HG03280 (cell line): ENCODE measurements around the gene PRRC2B.
"Not testable (repeated sequence)": the region's sequence is repeated elsewhere in the genome, so short reads cannot be mapped to it uniquely, and the experiment has no call there.

Source experiments
- ATAC-seq: cut with Tn5 transposase; IDR thresholded peaks from one replicate; pipeline ENCODE4 v1.9.1; 2021; ENCODE audit warnings: mild to moderate bottlenecking, moderate library complexity; ENCODE audit not compliant: unreplicated experiment

PRRC2B gene

DNA sequence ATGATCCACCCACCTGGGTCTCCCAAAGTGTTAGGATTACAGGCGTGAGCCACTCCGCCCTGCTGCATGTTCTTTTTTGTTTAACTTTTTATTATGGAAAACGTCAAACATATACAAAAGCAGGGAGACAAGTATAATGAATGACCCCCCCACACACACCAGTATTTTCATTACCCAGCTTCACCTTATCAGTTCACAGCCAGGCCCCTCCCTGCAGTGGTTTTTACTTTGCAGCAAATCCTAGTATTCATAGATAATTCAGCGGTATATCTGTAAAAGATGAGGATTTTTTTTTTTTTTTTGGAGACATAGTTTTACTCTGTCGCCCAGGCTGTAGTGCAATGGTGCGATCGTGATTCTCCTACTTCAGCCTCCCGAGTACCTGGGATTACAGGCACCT lies 111.1 kb downstream of the PRRC2B start:
- ATAC-seq = no peak

DNA sequence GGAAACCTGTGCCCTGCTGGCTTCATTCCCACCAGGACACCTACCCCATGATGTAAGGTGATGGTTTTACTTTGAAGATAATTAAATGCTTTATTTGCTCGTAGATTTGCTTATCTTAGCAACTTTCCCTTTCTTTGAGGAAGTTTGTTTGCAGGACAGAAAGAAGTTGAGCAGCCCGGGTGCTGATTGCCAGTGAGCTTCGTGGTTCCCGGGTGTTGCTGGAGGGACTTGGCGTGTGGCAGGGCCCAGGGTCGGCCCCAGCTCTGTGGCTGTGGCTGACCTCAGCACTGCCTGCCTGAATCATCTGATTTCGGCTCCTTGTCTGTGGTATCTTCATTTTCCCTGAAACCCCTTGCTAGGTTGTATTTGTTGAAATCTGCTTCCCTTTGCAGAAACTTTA lies 117.5 kb downstream of the PRRC2B start:
- ATAC-seq = no peak

DNA sequence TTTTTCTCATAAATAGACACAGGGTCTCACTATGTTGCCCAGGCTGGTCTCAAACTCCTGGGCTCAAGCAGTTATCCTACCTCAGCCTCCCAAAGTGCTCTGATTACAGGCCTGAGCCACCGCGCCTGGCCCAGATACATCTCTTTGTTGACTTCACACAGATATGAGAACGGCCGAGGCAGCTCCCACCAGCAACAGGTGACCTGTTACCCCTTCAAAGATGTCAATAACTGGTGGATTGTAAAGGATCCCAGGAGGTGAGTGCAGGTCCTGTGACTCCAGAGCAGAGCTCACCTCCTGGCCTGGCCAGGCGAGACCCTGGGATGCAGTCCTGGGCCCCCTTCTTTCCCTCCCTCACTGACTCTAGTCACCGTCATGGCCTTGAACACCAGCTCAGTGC lies 118.0 kb downstream of the PRRC2B start:
- ATAC-seq = no peak

DNA sequence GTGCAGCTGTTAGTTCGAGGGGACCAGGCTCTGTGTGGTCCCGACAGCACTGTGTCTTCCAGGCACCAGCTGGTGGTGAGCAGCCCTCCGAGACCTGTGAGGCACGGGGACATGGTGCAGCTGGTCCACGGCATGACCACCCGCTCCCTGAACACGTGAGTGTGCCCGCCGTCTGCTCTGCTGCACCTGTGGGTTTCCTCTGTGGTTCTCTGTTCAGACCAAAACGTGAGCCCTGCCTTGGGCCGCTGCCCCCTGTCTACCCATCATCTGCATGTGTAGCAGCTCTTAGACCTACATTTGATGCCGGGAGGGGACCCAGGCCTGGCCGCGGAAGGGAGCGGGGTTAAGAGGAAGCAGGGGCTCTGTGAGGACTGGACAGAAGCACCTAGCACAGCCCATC lies 119.3 kb downstream of the PRRC2B start:
- ATAC-seq = no peak

DNA sequence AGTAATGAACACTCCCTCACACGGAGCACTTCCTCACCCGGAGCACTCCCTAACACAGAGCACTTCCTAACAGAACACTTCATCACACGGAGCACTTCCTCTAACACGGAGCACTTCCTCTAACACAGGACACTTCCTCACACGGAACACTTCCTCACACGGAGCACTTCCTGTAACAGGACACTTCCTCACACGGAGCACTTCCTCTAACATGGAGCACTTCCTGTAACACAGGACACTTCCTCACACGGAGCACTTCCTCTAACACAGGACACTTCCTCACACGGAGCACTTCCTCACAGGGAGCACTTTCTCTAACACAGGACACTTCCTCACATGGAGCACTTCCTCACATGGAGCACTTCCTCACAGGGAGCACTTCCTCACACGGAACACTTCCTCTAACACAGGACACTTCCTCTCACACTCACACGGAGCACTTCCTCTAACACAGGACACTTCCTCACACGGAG lies 121.7 kb downstream of the PRRC2B start:
- not testable (repeated sequence) for ATAC-seq

DNA sequence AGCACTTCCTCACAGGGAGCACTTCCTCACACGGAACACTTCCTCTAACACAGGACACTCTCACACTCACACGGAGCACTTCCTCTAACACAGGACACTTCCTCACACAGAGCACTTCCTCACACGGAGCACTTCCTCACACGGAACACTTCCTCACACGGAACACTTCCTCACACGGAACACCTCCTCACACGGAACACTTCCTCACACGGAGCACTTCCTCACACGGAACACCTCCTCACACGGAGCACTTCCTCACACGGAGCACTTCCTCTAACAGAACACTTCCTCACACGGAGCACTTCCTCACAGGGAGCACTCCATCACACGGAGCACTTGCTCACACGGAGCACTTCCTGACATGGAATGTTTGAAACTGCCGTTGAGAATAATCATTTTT lies 122.2 kb downstream of the PRRC2B start:
- ATAC-seq = no peak

DNA sequence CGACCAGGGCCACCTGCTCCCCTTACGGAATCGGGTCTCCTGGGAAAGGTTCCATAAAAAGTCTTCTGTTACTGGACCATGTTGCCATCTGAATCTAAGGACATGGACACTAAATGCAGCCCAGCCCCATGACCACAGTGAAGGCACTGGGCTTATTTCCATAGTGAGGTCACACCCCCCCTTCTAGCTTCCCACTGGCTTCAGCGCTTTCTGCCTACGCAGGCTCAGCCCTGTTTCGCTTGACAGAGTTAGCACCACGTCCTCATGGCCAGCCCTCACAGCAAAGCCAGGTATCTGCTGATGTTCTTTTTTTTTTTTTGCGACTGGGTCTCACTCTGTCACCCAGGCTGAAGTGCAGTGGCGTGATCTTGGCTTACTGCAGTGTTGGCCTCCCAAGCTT lies 123.0 kb downstream of the PRRC2B start:
- no peak for ATAC-seq

DNA sequence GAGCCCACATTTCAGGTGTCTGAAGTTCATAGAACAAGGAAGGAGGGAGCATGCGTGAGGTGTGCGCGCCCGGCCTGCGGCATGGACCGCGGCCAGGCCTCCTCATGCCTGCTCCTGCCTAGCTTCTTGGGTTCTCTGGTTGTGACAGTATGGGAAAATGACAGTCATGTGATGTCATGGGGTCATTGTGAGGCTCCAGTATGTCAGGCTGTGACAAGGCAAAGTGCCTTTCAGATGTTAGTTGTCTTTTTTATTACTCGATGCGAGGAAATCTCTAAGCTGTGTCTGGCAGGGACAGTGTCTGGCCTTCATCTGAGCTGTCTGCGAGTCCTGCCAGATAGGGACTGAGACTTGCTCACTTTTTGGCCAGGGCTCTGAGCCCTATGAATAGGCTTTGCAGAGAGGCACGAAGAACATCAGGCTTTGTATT lies 123.9 kb downstream of the PRRC2B start:
- no peak for ATAC-seq

DNA sequence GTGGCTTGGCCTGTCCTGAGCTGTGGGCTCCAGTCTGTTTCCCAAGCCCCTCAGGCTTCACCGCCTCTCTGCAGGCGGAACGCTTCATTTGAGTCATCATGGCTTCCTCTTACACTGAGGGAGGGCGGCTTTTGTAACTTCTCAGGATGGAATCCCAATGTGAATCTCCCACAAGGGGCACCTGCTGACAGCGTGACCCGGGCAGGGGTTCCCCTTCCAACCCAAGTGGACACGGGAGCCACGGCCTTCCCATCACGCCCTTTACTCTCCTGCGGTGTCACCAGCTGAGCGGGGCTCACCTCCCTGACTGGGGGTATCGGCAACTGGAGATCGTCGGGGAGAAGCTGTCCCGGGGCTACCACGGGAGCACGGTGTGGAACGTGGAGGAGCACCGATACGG lies 124.7 kb downstream of the PRRC2B start:
- ATAC-seq = no peak

DNA sequence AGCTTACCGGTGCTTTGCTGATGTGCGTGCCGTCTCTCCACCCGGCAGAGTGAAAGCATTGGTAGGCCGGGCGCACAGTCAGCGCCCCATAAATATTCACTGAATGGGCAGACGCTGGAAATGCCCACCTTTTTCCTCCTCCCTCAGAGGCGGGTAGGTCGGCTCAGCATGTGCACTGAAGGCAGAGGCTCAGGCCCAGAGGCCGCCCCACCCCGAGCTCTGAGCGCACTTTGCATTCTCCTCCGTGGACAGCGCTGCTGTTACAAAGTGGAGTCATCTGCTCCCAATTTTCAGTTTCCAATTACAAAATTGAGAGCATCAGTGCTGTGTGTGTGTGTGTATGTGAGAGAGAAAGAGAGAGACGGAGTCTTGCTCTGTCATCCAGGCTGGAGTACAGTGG lies 126.6 kb downstream of the PRRC2B start:
- ATAC-seq = no peak

DNA sequence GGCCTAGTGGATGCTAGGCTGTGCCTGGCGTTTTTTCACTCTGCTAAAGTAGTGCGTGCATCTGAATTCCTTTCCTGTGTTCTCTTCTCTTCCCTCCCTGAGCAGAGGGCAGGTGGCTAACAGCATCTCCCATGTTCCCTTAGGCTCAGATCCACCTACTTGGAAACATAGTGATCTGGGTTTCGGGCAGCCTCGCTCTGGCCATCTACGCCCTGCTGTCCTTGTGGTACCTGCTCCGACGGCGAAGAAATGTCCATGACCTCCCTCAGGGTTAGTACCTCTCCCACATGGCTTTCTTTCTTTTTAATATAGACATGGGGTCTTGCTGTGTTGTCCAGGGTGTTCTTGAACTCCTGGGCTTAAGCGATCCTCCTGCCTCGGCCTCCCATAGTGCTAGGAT lies 127.3 kb downstream of the PRRC2B start:
- ATAC-seq = no peak

DNA sequence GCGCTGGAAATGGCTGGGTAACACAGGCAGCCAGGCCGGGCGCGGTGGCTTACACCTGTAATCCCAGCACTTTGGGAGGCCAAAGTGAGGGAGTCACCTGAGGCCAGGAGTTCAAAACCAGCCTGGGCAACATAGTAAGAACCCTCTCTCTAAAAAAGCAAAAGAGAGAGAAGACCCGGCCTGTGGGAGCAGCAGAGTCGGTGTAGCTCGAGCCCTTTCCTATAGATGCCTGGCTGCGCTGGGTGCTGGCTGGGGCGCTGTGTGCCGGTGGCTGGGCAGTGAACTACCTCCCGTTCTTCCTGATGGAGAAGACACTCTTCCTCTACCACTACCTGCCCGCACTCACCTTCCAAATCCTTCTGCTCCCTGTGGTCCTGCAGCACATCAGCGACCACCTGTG lies 127.9 kb downstream of the PRRC2B start:
- no peak for ATAC-seq

DNA sequence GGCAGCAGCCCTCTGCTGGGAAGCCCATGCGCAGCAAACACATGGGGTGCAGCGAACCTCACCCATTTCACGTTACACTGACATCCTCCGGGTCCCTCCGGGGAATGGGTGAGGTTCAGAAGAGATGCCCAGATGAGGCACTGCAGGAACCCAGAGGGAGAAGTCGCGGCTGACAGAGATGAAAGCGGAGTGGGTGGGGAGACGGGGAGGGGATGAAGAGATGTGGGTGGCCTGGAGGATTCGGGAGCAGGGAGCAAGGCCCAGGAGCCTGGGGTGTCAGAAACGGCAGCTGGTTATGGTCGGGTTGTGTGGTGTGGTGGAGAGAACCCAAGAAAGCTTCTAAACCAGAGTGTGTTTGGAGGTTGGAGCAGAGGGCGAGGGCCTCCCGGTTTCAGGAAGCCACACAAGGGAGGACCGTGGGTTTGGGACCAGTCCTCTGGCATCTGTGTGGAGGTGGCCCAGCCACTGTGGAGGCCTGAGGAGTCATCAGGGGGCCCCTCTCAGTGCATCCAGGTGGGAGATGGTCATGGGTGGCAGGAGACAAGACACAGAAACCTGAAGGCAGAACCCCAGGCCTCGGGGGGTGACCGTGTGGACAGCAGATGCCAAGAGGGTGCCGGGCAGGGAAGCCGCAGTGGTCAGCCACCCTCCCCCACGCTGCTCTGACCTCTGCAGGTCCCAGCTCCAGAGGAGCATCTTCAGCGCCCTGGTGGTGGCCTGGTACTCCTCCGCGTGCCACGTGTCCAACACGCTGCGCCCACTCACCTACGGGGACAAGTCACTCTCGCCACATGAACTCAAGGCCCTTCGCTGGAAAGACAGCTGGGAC lies 128.6 kb downstream of the PRRC2B start:
- no peak for ATAC-seq

DNA sequence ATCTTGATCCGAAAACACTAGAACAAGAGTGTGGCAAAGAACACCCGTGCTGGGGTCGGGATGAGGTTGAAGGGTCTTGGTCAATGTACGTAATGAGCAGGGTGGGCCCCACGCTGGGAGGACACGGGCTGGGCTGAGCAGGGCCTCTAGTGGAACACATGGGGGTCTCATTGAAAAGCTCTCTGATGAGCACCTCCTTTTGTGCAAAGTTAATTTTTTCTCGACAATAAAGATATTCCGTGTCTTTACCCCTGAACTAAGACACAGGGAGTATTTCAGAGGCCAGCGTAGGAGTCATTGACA lies 129.2 kb downstream of the PRRC2B start:
- no peak for ATAC-seq

DNA sequence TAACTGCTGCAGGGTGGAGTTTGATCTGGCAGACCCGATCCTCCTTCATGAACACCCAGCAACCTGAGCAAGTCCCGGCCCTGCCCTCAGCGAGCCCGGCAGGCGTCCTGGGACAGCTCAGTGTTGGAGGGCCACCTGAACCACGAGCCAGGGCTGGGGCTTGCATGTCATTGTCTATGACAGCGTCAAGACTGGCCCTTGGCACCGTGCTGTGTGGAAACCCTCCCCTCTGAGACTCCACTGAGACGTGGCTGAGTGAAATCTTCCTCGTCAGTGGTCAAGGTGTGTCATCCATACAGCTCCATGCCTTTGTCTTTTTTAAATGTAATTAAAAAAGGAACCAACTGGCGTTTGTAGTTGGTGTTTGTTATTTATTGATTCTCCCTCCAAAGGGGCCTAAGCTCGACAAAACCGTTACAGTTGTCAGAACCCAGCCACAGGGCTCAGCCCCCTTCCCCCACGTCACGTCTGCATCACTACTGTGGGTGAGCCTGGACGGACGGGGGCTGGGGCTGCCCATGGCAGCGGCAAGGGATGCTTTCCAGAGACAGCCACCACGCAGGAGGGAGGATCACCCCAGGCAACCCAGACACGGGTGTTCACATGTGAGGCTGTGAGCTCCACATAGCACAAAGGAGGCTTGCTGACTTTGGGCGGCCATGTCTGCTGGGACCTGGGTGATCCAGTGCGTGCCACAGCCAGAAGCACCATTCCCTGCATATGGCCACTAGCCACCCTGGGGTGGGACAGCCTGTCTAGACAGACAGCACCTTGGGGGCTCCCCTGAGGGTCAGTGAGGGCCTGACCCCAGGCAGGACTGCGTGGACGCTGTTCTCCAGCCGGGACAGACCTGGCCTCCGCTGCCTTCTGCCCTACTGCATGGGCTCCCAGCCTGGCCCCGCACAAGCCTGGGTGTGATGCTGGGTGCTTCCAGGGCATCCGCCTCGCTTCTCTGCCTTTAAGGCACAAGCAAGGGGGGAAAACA lies 129.9 kb downstream of the PRRC2B start:
- no peak for ATAC-seq

DNA sequence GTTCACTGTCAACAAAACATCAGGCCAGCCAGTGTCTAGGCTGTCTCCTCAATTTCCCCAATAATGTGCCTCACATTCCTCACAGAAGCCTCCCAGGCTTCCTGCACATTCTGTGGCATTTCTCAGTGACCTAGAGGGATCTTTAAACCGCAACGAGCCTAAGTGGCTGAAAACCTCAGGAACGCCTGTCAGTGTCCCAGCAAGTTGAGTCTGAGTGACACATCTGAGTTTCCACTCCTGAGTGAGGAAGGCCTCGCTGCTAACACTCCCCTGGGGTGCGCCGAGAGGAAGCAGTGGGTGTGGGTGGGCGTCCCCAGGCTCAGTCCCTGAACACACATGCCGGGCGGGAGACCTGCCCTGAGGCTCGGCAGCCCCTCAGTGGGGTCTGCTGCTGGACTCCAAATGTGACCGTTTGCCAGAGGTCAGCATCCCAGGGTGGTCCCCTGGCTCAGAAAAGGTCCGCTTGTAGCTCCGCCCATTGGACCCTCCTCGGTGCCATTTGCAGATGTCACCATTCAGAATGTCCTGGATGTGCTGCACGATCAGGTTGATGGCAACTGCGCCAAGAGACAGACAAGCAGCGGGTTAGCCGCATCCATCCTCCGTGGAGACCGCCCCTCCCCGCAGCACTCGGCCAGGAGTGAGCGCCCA lies 130.9 kb downstream of the PRRC2B start:
- no peak for ATAC-seq

DNA sequence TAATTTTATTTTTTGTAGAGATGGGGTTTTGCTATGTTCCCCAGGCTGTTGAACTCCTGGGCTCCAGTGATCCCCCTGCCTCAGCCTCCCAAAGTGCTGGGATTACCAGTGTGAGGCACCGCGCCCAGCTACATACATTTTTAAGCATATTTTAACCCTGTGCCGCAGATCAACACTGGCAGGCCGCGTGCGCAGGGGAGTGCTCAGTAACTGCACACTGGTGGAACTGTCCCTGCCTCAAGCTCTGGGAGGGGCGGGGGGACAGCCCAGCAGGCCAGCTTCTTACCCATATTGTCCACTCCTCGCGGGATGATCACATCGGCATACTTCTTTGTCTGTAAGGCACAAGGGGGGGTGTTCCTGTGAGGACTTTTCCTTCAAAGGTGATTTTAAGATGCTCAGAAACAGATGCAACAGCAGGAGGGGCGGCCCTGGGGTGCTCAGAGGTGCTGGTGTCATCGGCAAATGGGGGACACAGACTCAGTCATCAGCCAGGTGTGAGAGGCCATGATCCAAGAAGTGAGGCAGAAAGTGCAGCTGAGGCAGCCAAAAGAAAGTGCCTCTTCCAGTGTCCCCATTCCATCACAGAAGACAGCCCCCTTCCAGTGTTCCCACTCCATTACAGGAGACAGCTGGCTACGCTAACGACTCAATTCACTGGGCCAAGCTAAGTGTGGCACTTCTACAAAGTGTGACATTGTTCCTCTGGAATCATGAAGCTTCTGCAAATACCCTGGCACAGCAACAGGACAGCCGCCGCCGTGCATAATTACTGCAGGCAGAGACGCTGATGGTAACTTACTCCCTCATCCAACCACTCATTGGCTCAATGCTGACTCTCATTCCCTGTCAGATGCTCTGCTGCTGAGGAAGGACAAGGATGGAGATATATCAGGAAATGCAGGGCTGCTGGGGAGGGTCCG lies 132.0 kb downstream of the PRRC2B start:
- ATAC-seq = no peak

DNA sequence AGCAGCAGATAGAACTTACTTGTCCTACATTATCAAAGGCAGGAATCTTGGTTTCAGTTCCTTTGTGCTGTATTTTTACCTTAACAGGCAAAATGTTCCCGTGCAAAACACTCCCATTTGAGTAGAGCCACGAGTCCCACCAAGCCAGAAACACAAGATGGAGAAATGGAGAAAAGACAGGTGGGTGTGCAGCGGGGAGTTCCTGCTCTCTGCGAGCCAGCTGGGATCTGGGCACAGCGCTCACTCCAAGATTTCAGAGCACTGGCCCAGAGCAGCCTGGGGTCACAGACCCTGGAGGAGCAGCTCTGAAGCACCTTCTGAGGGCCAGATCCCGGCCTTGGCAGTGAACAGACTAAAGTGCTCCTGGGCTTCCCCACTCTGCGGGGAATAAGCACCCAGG lies 134.3 kb downstream of the PRRC2B start:
- no peak for ATAC-seq

DNA sequence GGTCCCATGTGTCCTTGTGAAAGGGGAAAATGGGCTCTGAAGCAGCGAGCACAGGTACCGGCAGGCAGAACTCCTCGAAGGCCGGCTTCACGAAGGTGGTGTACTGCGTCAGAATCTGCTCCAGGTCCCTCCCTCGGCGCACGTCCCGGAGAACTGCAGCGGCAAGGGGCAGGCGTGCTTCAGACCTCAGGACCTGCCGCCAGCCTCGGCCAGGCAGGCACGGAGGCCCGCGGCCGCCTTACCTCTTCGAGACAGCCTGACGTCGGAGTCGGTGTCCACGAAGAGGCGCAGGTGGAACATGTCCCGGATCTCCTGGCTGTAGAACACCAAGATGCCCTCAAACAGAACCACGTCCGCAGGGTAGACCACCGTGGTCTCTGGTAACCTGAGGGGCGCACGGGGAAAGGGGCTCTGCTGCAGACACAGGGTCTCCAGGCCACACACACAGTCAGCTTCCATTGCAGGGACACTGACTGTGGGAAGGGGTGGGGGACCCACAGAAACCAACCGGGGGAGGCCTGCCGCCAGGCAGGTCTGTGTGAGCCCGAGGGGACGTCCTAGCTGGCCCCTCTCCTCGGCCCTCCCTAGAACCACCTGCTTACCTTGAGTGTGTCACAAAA lies 135.1 kb downstream of the PRRC2B start:
- ATAC-seq = no peak
